ENCODE measurements around the gene CRYAB.

The CRYAB gene

DNA sequence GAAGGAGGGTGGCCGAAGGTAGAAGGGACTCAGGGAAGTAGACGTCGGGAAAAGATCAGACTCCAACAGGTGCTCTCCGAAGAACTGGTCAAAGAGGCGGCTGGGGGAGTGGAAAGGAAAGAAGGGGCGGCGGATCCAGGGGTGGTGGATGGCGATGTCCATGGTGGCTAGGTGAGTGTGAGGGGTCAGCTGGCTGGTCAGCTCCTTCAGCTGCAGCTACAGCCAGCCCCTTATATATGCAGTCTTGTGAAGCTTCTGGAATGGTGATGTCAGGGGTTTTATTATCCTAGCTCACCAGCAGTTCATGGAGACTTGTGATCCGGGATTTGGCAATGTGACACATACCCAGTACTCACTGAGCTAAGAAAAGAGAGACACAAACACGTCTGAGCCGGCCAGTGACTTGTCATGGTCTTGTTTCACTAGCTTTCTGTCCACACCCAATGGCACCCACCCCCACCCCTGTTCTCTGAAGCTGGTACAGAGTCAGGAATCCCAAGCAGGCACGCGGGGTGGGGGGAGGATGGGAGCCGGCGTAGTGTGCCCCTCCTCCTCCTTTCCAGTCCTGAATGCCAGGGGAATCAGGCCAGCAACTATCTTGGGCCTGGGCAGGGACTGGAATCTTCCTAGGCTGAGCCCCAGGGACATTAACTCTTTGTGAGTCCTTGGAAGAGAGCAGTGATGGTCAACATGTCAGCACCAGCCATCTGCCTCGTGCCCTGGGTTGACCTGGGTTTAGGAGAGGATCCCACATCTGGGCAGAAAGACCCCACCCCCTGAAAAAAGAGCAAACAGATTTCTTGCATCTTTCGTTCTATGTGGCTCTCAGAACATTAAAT is at the start of gene CRYAB:
Gene CRYAB (minus strand): TSS at position 208 of the 839 bp plus-strand sequence. CDS start 46 bp downstream, at position 162.
- FAIRE-seq: no peak

- FAIRE-seq: no peak
These were observed 49.3 kb upstream of the CRYAB start for GRCh38 chr11:111960916-111961315.

GRCh38 chr11:111957663-111958444 is 46.3 kb upstream of the CRYAB start:
- no peak for FAIRE-seq

GRCh38 chr11:111954154-111954553 is 42.6 kb upstream of the CRYAB start:
- no peak for FAIRE-seq

- no peak for FAIRE-seq
These were observed 40.0 kb upstream of the CRYAB start for GRCh38 chr11:111951565-111951964.

GRCh38 chr11:111949519-111950426 is 38.2 kb upstream of the CRYAB start:
- no peak for FAIRE-seq

- FAIRE-seq: no peak
These were observed 35.6 kb upstream of the CRYAB start for GRCh38 chr11:111947143-111947542.

DNA sequence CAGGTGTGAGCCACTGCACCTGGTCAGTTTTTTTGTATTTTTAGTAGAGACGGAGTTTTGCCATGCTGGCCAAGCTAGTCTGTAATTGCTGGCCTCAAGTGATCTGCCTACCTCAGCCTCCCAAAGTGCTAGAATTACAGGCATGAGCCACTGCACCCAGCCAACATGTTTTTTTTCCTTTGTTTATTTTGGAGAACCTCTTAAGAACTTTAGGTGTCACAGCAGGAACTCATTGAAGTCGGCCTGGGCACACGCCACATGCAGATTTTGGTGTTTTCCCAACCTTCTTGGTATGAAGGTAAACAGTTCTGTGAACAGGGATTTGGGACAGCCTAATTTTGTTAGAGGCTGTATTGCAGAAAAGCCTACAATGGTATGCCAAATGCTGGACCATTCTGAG is 34.9 kb upstream of the CRYAB start:
- FAIRE-seq: no peak

DNA sequence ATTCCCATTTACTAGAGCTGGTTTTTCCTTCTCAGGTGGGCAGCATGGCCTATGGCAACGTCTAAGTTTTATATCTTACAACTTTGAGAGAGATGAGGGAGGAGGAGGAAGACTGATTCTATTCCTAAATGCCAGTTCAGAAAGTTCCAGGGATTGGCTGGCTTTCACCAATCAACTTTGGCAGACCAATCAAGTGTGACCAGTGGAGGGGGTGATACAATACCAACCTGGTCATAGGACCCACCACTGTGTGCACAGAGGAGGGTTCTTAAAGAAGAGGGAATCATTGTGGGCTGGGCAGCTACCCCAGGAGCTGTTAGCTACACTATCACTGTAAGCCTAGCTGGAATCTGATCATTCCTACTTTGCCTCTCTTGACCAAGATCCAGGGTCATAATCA is 33.6 kb upstream of the CRYAB start:
- no peak for FAIRE-seq

- FAIRE-seq: no peak
These were observed 33.1 kb upstream of the CRYAB start for GRCh38 chr11:111944651-111945051.

GRCh38 chr11:111944139-111944538 is 32.6 kb upstream of the CRYAB start:
- FAIRE-seq: no peak

GRCh38 chr11:111942829-111943228 is 31.3 kb upstream of the CRYAB start:
- FAIRE-seq: no peak

- no peak for FAIRE-seq
These were observed 30.4 kb upstream of the CRYAB start for GRCh38 chr11:111941963-111942362.

GRCh38 chr11:111939836-111940604 is 28.4 kb upstream of the CRYAB start:
- FAIRE-seq: no peak

DNA sequence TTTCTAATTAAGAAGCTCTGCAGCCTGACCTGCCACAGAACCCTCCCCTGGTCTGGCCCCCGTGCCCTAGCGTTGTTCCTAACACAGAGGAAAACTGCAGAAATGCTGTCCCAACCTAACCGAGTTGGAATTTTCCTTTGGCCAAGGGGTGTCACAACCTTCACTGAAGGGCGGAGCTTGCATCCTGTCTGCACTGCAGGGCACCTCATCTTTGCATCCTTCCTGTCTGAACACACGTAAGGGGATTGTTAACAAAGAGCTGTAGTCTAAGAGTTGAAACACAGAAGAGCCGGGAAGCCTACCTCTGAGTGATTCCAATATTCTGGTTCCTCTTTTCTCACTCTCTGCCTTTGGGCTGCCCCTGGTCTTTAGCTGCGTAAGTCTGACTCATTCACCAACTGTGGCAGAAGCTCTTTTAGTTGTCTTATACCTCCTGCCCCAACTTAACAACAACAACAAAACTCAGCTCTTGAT is 27.2 kb upstream of the CRYAB start:
- no peak for FAIRE-seq

- no peak for FAIRE-seq
These were observed 26.3 kb upstream of the CRYAB start for GRCh38 chr11:111937844-111938243.

- no peak for FAIRE-seq
These were observed 25.8 kb upstream of the CRYAB start for GRCh38 chr11:111937461-111937769.

- no peak for FAIRE-seq
These were observed 24.5 kb upstream of the CRYAB start for GRCh38 chr11:111936040-111936540.

DNA sequence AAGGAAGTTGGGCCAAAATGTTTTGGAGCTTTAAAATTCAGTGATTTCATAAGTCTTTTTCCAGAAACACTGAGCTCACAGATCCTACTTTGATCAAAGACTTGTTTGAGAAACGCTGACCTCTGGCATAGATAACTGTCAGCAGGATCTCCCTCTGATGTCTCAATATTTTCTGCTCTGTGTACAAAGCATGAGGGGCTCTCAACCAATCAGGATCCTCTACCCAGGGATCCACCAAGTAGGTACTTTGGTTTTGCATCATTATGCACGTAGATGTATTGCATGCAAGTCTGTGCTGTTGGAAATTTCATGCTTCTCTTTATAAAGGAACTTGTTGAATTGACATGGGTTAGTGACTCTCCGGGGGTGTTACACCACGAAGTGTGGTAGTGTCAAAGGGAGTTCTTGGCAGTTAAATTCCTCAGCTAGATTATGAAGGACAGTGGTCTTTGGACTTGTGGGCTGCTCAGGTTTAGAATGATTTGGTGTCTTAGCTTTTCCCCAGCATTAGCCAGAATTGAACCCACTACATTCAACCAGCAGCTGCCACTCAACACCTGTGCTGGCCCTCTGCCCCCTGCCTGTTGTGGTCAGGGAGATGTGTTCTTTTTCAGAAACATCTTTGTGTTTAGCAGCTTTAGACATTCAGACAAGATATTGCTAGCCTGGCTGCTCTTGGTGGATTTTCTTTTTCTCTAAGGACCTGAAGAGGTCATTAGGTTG is 23.9 kb upstream of the CRYAB start:
- no peak for FAIRE-seq

DNA sequence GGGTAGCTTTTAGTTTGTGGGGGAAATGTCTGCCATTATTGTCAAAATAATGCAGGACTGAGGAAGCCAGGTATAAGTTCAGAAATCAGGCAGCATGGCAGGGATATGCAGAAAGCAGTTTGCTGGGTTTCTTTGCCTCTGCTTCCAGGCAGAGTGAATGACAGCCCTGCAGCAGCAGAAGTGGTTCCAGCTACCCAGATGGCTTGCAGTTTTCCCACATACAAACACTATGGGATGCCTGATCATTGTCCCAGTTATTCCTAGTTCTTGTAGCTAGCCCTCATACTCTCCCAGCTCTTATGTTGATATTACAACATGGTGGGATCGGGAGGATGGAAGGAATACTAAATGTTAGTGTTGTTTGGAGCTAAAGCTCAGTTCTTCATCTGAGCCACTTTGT is 22.7 kb upstream of the CRYAB start:
- FAIRE-seq: no peak

- no peak for FAIRE-seq
These were observed 22.3 kb upstream of the CRYAB start for GRCh38 chr11:111933872-111934271.
